Calu3 (cell line): ENCODE data around the gene RAB3GAP2. TPM values are rescaled to one million over a fixed set of nuclear protein-coding genes. Genes with fewer than 3 reads are reported as not detected.

Experiments used
- BruUV-seq: library from RNA; stranded (reverse); fragments of 400-500 nt; replicated peaks from 2 replicates; lab custom pipeline; 2021; lab: Mats Ljungman, UMichigan
- CTCF ChIA-PET: fragments of 300-600 bp; sonication (Branson Sonifier 250); formaldehyde crosslinking; loops from one replicate; lab custom pipeline; 2022; ENCODE audit warnings: antibody characterized with exemption; lab: Charles Lee
- DNase-seq: peaks from one replicate; pipeline ENCODE4 v3.0.0; 2022
- H3K27ac Mint-ChIP-seq: one replicate; pipeline ENCODE4 v1.8.0; 2022; ENCODE audit warnings: mixed read lengths; ENCODE audit not compliant: unreplicated experiment
- H3K27me3 Mint-ChIP-seq: one replicate; pipeline ENCODE4 v1.8.0; 2022; ENCODE audit warnings: mixed read lengths; ENCODE audit not compliant: unreplicated experiment
- H3K36me3 Mint-ChIP-seq: one replicate; pipeline ENCODE4 v1.8.0; 2022; ENCODE audit warnings: mild to moderate bottlenecking, moderate library complexity, mixed read lengths; ENCODE audit not compliant: insufficient read depth, unreplicated experiment
- H3K4me1 Mint-ChIP-seq: one replicate; pipeline ENCODE4 v1.8.0; 2022; ENCODE audit warnings: mild to moderate bottlenecking, low read depth, mixed read lengths; ENCODE audit not compliant: unreplicated experiment
- H3K4me3 Mint-ChIP-seq: one replicate; pipeline ENCODE4 v1.8.0; 2022; ENCODE audit warnings: mild to moderate bottlenecking, low read depth, moderate library complexity, mixed read lengths; ENCODE audit not compliant: unreplicated experiment
- H3K9me3 Mint-ChIP-seq: one replicate; pipeline ENCODE4 v1.8.0; 2022; ENCODE audit warnings: low read depth, mixed read lengths; ENCODE audit not compliant: unreplicated experiment
- intact Hi-C: fragments of 100-400 bp; cut with micrococcal nuclease; formaldehyde crosslinking; loops from one replicate; pipeline ENCODE4 v1.10.0; 2022; ENCODE audit not compliant: unreplicated experiment
- total RNA-seq: library from RNA; stranded (reverse); gene quantifications from 2 replicates; pipeline ENCODE4 v1.2.3, GENCODE V29; 2022
- TF ChIP-seq, protein P1 (sequence below): fragments of 200-600 bp; IDR thresholded peaks from one replicate; pipeline ENCODE4 v1.8.0; 2022; ENCODE audit warnings: antibody characterized with exemption; ENCODE audit not compliant: unreplicated experiment

The RAB3GAP2 gene
- total RNA-seq, 1 experiment from 2014 or later: 48.0 TPM

DNA sequence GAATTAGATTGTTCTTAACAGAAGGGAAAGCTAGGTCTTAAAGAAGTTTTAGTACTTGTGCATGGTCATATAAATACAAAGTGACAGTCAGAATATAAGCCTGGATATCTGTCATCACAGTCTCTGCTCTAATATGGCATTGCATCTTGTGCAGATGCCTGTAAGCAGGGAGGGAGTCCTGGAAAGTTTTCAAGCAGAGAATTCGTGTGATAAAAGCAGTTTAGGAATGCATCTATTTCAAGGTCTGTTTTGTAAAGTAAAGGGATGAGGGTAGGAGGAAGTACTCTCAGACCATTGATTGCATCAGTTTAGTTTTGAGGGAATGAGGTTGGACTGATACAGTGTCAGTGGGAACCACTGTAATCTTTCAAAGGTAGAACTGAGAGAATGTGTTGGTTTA lies 147.7 kb downstream of the RAB3GAP2 start:
- no peaks in the 10 kb centered on the region for H3K27me3 Mint-ChIP-seq
- H3K9me3 Mint-ChIP-seq: no peaks in the 10 kb centered on the region
- CTCF ChIA-PET: interaction anchor here (1.1 kb wide), 1 partner anchor 133 kb away, joined by 8 read pairs; no protein-coding TSS in a partner anchor
- intact Hi-C loops: loop anchor here (5.0 kb wide), 1 partner anchor 287 kb away; no protein-coding TSS in a partner anchor
- peaks cover 12% of the 10 kb centered on the region for H3K36me3 Mint-ChIP-seq
- H3K4me3 Mint-ChIP-seq: no peak overlapping the region
- H3K4me1 Mint-ChIP-seq: peaks cover 25% of the 10 kb centered on the region
- DNase-seq: no peak
- TF ChIP-seq, protein P1, sequence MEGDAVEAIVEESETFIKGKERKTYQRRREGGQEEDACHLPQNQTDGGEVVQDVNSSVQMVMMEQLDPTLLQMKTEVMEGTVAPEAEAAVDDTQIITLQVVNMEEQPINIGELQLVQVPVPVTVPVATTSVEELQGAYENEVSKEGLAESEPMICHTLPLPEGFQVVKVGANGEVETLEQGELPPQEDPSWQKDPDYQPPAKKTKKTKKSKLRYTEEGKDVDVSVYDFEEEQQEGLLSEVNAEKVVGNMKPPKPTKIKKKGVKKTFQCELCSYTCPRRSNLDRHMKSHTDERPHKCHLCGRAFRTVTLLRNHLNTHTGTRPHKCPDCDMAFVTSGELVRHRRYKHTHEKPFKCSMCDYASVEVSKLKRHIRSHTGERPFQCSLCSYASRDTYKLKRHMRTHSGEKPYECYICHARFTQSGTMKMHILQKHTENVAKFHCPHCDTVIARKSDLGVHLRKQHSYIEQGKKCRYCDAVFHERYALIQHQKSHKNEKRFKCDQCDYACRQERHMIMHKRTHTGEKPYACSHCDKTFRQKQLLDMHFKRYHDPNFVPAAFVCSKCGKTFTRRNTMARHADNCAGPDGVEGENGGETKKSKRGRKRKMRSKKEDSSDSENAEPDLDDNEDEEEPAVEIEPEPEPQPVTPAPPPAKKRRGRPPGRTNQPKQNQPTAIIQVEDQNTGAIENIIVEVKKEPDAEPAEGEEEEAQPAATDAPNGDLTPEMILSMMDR: no peak
- peak overlapping the region; percentile 5 for H3K27ac Mint-ChIP-seq
- BruUV-seq: no TSS peak

DNA sequence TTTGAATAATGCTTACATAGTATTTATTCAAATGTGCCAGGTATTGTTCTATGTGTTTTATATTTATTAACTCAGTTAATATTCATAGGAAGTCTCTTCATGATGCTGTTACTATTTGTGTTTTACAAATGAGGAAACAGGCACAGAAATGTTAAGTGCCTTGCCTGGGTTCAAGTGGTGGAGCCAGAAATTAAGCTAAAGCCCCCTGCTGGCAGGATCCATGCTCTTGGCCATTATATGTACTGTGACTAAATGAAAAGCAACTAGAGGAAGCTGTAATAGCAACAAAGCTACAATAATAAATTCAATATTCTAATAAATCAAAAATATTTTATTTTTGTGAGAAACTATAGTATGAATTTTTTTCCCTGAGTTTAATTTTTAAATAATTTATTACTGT lies 148.4 kb downstream of the RAB3GAP2 start:
- BruUV-seq: no TSS peak
- Mint-ChIP-seq H3K27ac (no peak overlapping the region), H3K4me3 (no peak overlapping the region), H3K4me1 (peaks cover 31% of the 10 kb centered on the region), H3K36me3 (peaks cover 10% of the 10 kb centered on the region), H3K27me3 (no peaks in the 10 kb centered on the region), H3K9me3 (no peaks in the 10 kb centered on the region)
- DNase-seq: peak; percentile 35
- intact Hi-C loops: loop anchor here (5.0 kb wide), 1 partner anchor 287 kb away; no protein-coding TSS in a partner anchor
- TF ChIP-seq, protein P1: peak; percentile 44
- CTCF ChIA-PET: interaction anchor here (1.1 kb wide), 1 partner anchor 133 kb away, joined by 8 read pairs; no protein-coding TSS in a partner anchor

DNA sequence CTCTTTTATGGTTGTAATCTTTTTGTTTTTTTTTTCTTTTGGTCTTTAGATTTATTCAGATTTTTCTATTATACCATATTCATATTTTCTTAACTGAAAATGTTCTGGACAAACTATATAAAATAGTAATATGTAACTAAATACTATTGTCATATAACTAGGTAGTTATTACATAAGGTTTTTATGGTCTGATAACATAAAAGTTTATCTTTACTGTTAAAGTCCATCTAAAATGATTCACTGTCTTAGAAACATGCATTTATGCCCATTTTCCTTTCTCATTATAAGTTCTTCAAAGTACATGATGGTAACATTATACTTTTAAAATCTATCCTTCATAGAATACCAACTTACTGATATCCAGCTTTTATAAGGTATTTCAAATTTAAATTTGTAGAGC lies 149.2 kb downstream of the RAB3GAP2 start:
- peaks cover 10% of the 10 kb centered on the region for H3K36me3 Mint-ChIP-seq
- DNase-seq: no peak
- peaks cover 35% of the 10 kb centered on the region for H3K4me1 Mint-ChIP-seq
- CTCF ChIA-PET: no interaction called here
- no peak overlapping the region for H3K27ac Mint-ChIP-seq
- H3K9me3 Mint-ChIP-seq: no peaks in the 10 kb centered on the region
- intact Hi-C loops: loop anchor here (5.0 kb wide), 1 partner anchor 286 kb away; no protein-coding TSS in a partner anchor
- no peaks in the 10 kb centered on the region for H3K27me3 Mint-ChIP-seq
- H3K4me3 Mint-ChIP-seq: no peak overlapping the region
- no TSS peak for BruUV-seq
- TF ChIP-seq, protein P1: no peak

GRCh38 chr1:220121791-220122530 lies 150.3 kb downstream of the RAB3GAP2 start:
- intact Hi-C loops: loop anchor here (5.0 kb wide), 1 partner anchor 285 kb away; no protein-coding TSS in a partner anchor
- DNase-seq: peak; percentile 13
- TF ChIP-seq, protein P1: no peak
- peaks cover 16% of the 10 kb centered on the region for H3K36me3 Mint-ChIP-seq
- peak overlapping the region; percentile 55 for H3K4me3 Mint-ChIP-seq
- H3K27ac Mint-ChIP-seq: peak overlapping the region; percentile 77
- H3K27me3 Mint-ChIP-seq: no peaks in the 10 kb centered on the region
- H3K9me3 Mint-ChIP-seq: no peaks in the 10 kb centered on the region
- CTCF ChIA-PET: interaction anchor here (0.8 kb wide), 1 partner anchor 9 kb away, joined by 3 read pairs; no protein-coding TSS in a partner anchor
- BruUV-seq: no TSS peak
- H3K4me1 Mint-ChIP-seq: peaks cover 35% of the 10 kb centered on the region
